ENCODE results near the gene ZNF813.
"Not testable (repeated sequence)": the region's sequence is repeated elsewhere in the genome, so short reads cannot be mapped to it uniquely, and the experiment has no call there.

Gene ZNF813

GRCh38 chr19:53467485-53468262 lies at the start of gene ZNF813:
Gene ZNF813 (plus strand): TSS chr19:53467733. CDS start chr19:53483823, 16,090 bp downstream.
- peak; percentile 85 for DNase-seq

GRCh38 chr19:53420520-53421315 lies 46.8 kb upstream of the ZNF813 start:
- DNase-seq = not testable (repeated sequence)

GRCh38 chr19:53422551-53422950 lies 45.0 kb upstream of the ZNF813 start:
- peak; percentile 61 for DNase-seq

GRCh38 chr19:53423074-53423473 lies 44.5 kb upstream of the ZNF813 start:
- DNase-seq = peak; percentile 65

GRCh38 chr19:53423680-53424079 lies 43.9 kb upstream of the ZNF813 start:
- DNase-seq = peak; percentile 40

GRCh38 chr19:53424968-53425597 lies 42.5 kb upstream of the ZNF813 start:
- DNase-seq = peak; percentile 46

- DNase-seq = peak; percentile 94
These were observed 36.0 kb upstream of the ZNF813 start, which contains the start of gene ZNF761 for GRCh38 chr19:53431399-53432087. Gene ZNF761 (plus strand): TSS chr19:53431984. CDS start chr19:53447269, 15,285 bp downstream.

GRCh38 chr19:53432088-53432661 lies 35.4 kb upstream of the ZNF813 start:
- DNase-seq = peak; percentile 1

- DNase-seq = not testable (repeated sequence)
These were observed 23.7 kb upstream of the ZNF813 start for GRCh38 chr19:53443809-53444208.

- not testable (repeated sequence) for DNase-seq
These were observed 20.3 kb upstream of the ZNF813 start for GRCh38 chr19:53447196-53447595.

GRCh38 chr19:53455828-53456227 lies 11.7 kb upstream of the ZNF813 start:
- DNase-seq = no peak

- not testable (repeated sequence) for DNase-seq
These were observed 7.3 kb upstream of the ZNF813 start for GRCh38 chr19:53460131-53460721.

GRCh38 chr19:53461866-53462265 lies 5.7 kb upstream of the ZNF813 start:
- DNase-seq = no peak

- no peak for DNase-seq
These were observed 4.7 kb upstream of the ZNF813 start for GRCh38 chr19:53462861-53463260.

- DNase-seq = no peak
These were observed 4.3 kb upstream of the ZNF813 start for GRCh38 chr19:53463263-53463662.

- DNase-seq = no peak
These were observed 628 bp upstream of the ZNF813 start for GRCh38 chr19:53466726-53467484.

- DNase-seq = not testable (repeated sequence)
These were observed 1.1 kb downstream of the ZNF813 start for GRCh38 chr19:53468628-53469027.

GRCh38 chr19:53471916-53472315 lies 4.4 kb downstream of the ZNF813 start:
- DNase-seq = no peak

GRCh38 chr19:53474832-53475231 lies 7.3 kb downstream of the ZNF813 start:
- DNase-seq = not testable (repeated sequence)

- DNase-seq = not testable (repeated sequence)
These were observed 7.9 kb downstream of the ZNF813 start for GRCh38 chr19:53475470-53475869.

GRCh38 chr19:53483751-53484150 lies 16.2 kb downstream of the ZNF813 start:
- DNase-seq = not testable (repeated sequence)
